Spleen (tissue), 7 donors: ENCODE data around the gene ADCK1.

ENCODE experiments used
- CTCF ChIP-seq, 11 experiments: fragments of 200-600 bp in 7 of 11; fragments of 450-650 bp in 4 of 11; sonication (generic) in 4 of 11; IDR thresholded peaks in 8 of 11; conservative IDR thresholded peaks in 3 of 11; 1 replicate in 7 of 11; 2 replicates in 4 of 11; pipeline versions ENCODE4 v1.4.0 to v1.8.0; 2016 to 2021; ENCODE audit warnings: antibody characterized with exemption in 11 of 11, inconsistent platforms in 4 of 11, mild to moderate bottlenecking in 1 of 11
- POLR2A ChIP-seq, 3 donors: fragments of 450-650 bp; IDR thresholded peaks; one replicate each; pipeline ENCODE4 v1.5.1; 2017; ENCODE audit warnings: antibody characterized with exemption in 3 of 3, mild to moderate bottlenecking in 1 of 3
- donor health status: DM: no; HTN: no; CAD: no; lungs with moderate emphysema.
- donor health status: DM: no; HTN: no; CAD: no.
- donor health status: DM: no; HTN: no; CAD: no.

GRCh38 chr14:77903221-77903620, 103.3 kb downstream of the ADCK1 start:
- no peak for TF ChIP-seq CTCF (IDR thresholded peaks at IDR 0.05 in 8 of 11, conservative IDR thresholded peaks at IDR 0.05 in 3 of 11)
- no peak for TF ChIP-seq POLR2A (IDR thresholded peaks at IDR 0.05)
